Endothelial cell of umbilical vein (primary cell): ENCODE measurements around the gene ALPK1.

ENCODE experiments used
- CTCF ChIP-seq, 2 donors: IDR thresholded peaks; 1 replicate in 1 of 2; 2 replicates in 1 of 2; pipeline ENCODE4 v1.5.1; 2011; ENCODE audit warnings: low read length in 2 of 2, mild to moderate bottlenecking in 2 of 2, moderate library complexity in 2 of 2, control low read depth in 1 of 2, inconsistent platforms in 1 of 2, low read depth in 1 of 2; ENCODE audit not compliant: insufficient read depth in 1 of 2; ENCODE audit errors: extremely low read depth in 1 of 2
- EZH2 ChIP-seq: IDR thresholded peaks from 2 replicates; pipeline ENCODE4 v1.6.1; 2012; ENCODE audit warnings: borderline replicate concordance, low read depth, mild to moderate bottlenecking, moderate library complexity, low read length, inconsistent platforms; ENCODE audit not compliant: severe bottlenecking
- FOS ChIP-seq: IDR thresholded peaks from 2 replicates; pipeline ENCODE4 v1.6.1; 2011; ENCODE audit warnings: mild to moderate bottlenecking, low read length, moderate library complexity, borderline replicate concordance; ENCODE audit not compliant: insufficient read depth
- JUN ChIP-seq: IDR thresholded peaks from 2 replicates; pipeline ENCODE4 v1.6.1; 2011; ENCODE audit warnings: borderline replicate concordance, low read depth; ENCODE audit not compliant: insufficient read length, insufficient read depth
- MAX ChIP-seq: IDR thresholded peaks from 2 replicates; pipeline ENCODE4 v1.6.1; 2011; ENCODE audit not compliant: insufficient read depth, insufficient read length
- MYC ChIP-seq: IDR thresholded peaks from one replicate; pipeline ENCODE4 v1.6.1; 2011; ENCODE audit warnings: mild to moderate bottlenecking, low read depth, low read length
- POLR2A ChIP-seq: IDR thresholded peaks from 2 replicates; pipeline ENCODE4 v1.6.1; 2012; ENCODE audit warnings: low read depth, mild to moderate bottlenecking, control low read depth, low read length
- POLR2AphosphoS5 ChIP-seq: IDR thresholded peaks from 2 replicates; pipeline ENCODE4 v1.6.1; 2012; ENCODE audit warnings: low read depth, mild to moderate bottlenecking, control low read depth, low read length, moderate library complexity; ENCODE audit not compliant: insufficient read depth

GRCh38 chr4:112279025-112279881 is 17.9 kb upstream of the ALPK1 start:
- TF ChIP-seq POLR2AphosphoS5 (no peak), MAX (no peak), CTCF (IDR thresholded peaks at IDR 0.05; ENCODE audit: extremely low read depth in 1 of 2, insufficient read depth in 1 of 2, low read depth in 1 of 2, low read length in 2 of 2) (no peak), JUN (no peak), POLR2A (no peak), MYC (no peak), EZH2 (no peak), FOS (no peak)
